OCI-LY1 (cell line): Measurements from ENCODE around the gene LDLRAD4.

Experiments
- EZH2 ChIP-seq: fragments of 200-600 bp; sonication (generic), shearing (Covaris generic); IDR thresholded peaks from 2 replicates; pipeline ENCODE4 v1.8.0; 2017; ENCODE audit warnings: borderline replicate concordance, mixed run types, mild to moderate bottlenecking, antibody characterized with exemption, low read length, moderate library complexity, mixed read lengths
- TF ChIP-seq, protein P1 (sequence below): fragments of 200-600 bp; sonication (generic), shearing (Covaris generic); IDR thresholded peaks from 2 replicates; pipeline ENCODE4 v1.5.1; 2017; ENCODE audit warnings: mild to moderate bottlenecking, antibody characterized with exemption, low read length, moderate library complexity, mixed read lengths

DNA sequence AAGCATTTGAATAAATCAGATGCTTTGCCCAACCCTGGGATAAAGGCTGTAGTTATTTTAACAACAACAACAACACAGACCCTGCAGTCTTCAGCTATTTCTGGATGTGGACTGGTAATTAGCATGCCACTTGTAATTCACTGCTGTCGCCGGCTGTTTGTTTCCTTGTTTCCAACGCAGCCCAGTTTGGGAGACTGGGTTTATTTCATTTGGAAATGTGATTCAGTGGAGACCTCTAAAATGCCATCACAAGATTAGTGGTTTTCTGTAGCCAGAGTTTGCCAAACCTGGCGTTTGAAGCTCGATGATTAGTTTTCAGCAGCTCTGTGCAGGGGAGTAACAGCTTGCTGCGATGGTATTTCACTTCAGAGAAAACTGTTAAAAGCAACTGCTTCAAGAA lies 83.5 kb downstream of the LDLRAD4 start:
- TF ChIP-seq, protein P1, sequence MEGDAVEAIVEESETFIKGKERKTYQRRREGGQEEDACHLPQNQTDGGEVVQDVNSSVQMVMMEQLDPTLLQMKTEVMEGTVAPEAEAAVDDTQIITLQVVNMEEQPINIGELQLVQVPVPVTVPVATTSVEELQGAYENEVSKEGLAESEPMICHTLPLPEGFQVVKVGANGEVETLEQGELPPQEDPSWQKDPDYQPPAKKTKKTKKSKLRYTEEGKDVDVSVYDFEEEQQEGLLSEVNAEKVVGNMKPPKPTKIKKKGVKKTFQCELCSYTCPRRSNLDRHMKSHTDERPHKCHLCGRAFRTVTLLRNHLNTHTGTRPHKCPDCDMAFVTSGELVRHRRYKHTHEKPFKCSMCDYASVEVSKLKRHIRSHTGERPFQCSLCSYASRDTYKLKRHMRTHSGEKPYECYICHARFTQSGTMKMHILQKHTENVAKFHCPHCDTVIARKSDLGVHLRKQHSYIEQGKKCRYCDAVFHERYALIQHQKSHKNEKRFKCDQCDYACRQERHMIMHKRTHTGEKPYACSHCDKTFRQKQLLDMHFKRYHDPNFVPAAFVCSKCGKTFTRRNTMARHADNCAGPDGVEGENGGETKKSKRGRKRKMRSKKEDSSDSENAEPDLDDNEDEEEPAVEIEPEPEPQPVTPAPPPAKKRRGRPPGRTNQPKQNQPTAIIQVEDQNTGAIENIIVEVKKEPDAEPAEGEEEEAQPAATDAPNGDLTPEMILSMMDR = no peak
- TF ChIP-seq EZH2 = no peak
